Measurements from ENCODE around the gene CD300H.

GRCh38 chr17:74567397-74567796 lies at the start of gene CD300H:
- TF ChIP-seq CTCF (IDR thresholded peaks at IDR 0.05) = no peak
- no peak for TF ChIP-seq EZH2 (IDR thresholded peaks at IDR 0.05)
- no peak for TF ChIP-seq EZH2phosphoT487 (IDR thresholded peaks at IDR 0.05)

Data from neural progenitor cell (in vitro differentiated cells).